Ecto neural progenitor cell (in vitro differentiated cells): ENCODE measurements around the gene TMOD2.

Experiments
- DNase-seq: peaks from one replicate; pipeline ENCODE4 v3.0.0-alpha.2; 2018; ENCODE audit warnings: low spot score

Gene TMOD2

DNA sequence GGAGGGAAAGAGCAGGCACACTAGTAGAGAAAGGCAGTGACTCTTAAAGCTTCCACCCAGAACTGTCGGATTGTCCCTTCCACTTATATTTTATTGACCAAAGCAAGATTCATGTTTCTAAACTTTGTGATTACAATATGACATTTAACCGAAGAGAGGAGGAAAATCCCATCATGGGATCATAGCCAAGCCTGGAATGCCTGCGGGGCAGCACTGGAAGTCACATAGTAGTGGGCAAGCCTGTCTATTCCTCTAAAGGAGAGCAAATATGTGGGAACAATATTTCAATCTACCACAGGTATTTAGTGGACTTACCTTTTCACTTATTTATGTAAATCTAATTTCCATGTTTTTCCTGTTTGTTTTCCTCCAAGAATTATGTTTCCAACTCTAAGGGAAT, 74.3 kb downstream of the TMOD2 start:
- DNase-seq: no peak

DNA sequence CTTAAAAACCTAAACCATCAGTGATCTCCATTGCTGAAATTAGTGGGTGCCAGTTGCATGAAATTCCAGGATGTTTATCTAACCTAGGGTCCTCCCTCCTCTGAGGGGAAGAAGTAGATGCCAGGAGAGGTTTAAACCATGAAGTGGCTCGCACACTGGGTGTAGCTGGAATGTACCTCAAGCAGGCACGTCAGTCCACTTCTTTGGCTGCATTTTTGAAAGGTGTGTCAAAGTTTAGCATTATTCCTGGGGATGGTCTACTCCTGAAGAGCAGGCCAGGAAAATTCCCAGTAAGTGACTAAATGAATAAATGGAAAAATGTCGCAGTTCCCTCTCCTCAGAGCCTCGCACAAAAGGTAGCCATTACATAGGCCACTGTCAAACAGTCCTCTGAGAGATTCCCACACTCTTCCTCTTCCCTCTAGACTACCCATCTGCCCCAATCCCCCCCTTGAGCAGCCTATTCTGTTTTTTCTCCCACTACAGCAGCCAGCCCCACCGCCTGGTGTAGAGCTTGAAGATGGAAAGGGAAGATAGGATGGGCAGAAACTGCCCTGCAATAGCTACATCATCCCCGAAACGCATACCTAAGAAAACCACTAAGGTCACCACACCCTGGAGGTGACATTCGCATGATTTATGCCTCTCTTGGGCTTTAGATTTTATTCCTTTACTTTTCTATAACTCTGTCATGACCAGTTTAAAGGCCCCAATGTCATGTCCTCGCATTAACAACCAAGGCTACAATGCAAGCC, 77.4 kb downstream of the TMOD2 start:
- DNase-seq: no peak

DNA sequence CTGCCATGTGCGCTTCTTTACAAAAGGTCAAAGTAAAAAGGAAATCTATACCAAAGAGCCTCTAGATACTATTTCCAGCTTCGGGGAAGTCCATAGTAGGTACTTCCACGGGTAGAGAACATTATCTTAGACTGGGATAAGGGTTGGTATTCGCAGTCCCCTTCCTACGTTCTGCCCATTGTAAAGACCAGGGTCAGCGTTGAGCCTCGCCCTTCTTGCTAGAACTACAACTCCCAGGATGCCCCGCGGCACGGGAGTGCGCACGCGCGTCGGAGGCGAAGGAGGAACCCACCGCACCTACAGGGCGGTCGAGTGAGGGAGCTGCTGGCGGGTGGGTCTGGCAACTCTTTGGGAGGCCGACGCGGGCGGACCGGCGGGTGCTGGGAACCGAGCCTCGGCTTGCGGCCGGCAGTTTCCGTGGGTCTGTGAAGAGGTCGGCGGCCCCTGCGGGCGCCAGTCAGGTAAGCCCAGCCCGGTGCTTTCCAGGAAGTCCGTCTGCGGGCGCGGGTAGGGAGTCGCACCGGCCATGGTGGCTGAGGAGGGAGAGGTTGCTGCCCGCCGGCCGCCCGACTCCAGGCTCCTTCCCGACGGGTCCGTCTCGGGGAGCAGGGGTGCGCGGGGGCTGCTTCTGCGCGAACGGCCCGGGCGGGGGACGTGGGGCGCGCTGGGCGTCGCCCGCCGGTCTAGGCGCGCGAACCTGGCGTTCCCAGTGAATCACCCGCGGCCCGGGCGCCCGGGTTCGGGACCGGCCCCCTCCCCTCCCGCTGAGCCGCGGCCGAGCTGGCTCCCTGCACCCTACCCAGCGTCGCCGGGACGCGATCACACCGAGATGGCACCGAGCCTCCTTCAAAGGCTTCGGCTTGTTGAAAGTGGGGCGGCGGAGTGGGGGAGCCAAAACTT, 78.2 kb downstream of the TMOD2 start, which contains the start of gene TMOD3:
TMOD3 (plus strand) TSS at position 278 of the 900 bp plus-strand sequence. CDS start 33,232 bp downstream, outside the sequence.
- DNase-seq: peak; percentile 97

DNA sequence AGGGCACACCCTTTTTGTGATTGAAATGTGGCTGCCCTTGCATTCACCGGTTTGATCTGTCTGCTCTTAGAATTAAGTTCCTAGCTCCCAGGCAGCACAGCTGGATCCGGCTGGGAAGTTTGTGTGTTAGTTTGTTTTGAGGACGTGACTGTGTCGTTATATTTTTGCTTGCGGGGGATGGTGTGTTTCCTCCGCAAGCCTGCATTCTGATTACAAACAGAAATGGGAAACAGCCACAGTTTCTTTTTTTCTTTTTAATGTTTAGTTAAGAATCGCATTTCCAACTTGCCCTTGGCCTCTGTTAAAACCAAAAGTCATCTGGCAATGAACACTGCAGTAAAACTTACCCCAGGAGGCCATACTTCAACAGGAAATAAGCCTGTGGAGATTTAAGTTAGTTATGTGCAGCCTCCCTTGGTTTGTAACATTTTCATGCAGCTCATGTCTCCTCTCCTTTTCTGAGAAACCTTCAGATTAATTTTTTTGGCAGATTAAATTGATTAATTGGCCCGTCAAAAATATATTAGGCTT, 78.9 kb downstream of the TMOD2 start:
- no peak for DNase-seq

- DNase-seq: no peak
Observed at GRCh38 chr15:51833772-51834171, 82.4 kb downstream of the TMOD2 start.

DNA sequence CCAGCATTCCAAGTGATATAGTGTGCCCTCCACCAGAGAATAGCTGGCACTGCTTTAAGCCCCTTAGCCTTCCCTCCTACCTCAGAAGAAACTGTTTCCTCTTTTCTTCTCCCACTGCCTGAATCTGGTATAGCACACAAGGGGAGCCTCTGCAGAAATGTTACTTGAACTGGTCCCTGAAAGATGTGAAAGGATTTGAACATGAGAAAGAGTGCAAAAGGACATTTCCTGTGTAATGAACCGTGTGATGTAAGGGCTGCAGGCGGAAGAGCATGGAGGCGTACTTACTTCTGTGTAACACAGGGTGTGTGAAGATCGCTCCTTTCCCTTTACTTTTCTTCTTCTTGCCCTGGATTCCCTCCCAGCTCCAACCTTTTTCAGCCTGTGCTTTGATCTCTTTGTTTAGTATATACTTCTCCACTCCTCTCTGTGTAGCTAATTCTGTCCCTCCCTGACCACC, 86.4 kb downstream of the TMOD2 start:
- no peak for DNase-seq

DNA sequence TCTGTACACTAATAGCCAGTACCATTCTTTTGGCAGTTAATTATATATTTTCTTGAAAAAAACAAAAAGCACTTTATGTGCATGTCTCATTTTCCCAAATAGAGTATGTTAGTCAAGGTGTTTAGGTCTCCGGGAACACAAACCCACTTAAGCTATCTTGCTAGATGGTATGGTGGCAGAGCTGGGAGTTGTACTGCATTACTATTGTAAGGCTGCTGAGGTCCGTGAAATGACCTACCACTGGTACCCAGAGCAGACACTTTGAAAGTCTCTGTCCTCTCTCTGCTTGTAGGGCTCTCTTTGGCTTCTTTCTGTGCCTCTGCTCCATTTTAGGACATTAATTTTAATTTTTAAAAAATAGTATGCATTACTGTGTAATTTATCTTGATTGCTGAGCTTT, 86.9 kb downstream of the TMOD2 start:
- DNase-seq: no peak

- no peak for DNase-seq
Observed at GRCh38 chr15:51840692-51841091, 89.3 kb downstream of the TMOD2 start.

DNA sequence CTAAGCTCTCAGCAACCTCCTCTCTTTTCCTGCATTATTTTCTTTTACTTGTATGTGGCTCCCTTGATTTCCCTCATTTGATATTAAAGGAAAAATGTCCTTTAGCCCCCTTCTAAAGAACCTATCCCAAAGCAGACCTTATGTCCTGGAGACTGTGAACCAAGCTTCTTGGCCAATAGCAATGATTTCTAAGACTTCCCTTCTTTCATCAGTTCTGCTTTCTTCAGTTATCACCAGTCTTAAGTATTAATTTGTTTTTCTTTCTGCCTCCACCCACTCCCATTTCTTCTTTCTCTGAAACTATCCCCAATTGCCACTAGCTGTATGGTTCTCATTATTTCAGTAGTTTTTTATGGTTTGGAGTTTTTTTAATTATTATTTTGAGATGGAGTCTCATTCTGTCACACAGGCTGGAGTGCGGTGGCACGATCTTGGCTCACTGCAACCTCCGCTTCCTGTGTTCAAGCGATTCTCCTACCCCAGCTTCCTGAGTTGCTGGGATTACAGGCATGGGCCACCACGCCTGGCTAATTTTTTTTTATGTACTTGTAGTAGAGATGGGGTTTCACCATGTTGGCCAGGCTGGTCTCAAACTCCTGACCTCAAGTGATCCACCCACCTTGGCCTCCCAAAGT, 90.1 kb downstream of the TMOD2 start:
- no peak for DNase-seq

- DNase-seq: no peak
Observed at GRCh38 chr15:51842265-51842664, 90.9 kb downstream of the TMOD2 start.

DNA sequence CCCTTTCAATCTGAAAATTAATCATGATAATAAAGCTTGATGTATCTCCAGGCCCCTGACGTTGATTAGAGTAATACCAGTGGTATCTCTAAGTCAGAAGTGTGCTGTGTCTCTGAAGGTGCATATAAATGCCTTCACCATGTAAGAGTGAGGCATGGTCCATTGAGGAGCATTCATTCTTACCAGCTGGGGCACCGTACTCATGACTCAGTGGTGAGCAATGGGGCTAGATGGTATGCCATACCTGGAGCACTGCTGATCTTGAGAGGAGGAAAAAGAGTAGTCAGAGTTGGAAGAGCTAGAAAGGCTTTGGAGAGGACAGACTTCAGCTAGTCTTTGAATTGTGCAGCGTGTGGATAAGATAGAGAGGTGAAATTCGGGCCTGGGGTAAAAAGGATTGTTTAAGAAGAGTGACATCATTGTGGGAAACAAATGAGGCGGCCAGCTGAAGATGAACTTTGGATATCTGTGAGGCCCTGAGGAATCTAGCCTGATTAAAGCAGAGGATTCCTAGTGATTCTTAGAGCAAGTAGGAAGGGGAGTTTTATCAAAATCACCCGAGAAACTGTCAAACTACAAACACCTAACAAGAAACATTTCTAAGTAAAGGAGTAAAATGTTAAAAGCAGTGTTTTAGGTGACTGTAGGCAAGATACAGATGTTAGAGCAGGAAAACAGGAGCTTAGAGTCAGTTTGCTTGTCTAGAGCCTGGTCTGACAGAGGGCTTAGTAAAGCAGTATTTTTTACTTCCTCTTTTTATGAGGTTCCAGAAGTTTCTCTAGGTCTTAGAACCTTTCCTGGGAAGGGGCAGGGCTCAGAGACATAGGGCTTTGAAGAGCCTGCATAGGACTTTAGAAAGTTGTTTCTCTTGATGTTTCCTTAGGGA, 91.7 kb downstream of the TMOD2 start:
- DNase-seq: no peak

- no peak for DNase-seq
Observed at GRCh38 chr15:51844747-51845426, 93.5 kb downstream of the TMOD2 start.

- DNase-seq: no peak
Observed at GRCh38 chr15:51846066-51846462, 94.7 kb downstream of the TMOD2 start.

- no peak for DNase-seq
Observed at GRCh38 chr15:51846463-51847230, 95.2 kb downstream of the TMOD2 start.

GRCh38 chr15:51848811-51849210, 97.4 kb downstream of the TMOD2 start:
- DNase-seq: no peak

- DNase-seq: no peak
Observed at GRCh38 chr15:51849860-51850259, 98.5 kb downstream of the TMOD2 start.

- no peak for DNase-seq
Observed at GRCh38 chr15:51853998-51854397, 102.6 kb downstream of the TMOD2 start.

GRCh38 chr15:51855612-51856011, 104.2 kb downstream of the TMOD2 start:
- no peak for DNase-seq

DNA sequence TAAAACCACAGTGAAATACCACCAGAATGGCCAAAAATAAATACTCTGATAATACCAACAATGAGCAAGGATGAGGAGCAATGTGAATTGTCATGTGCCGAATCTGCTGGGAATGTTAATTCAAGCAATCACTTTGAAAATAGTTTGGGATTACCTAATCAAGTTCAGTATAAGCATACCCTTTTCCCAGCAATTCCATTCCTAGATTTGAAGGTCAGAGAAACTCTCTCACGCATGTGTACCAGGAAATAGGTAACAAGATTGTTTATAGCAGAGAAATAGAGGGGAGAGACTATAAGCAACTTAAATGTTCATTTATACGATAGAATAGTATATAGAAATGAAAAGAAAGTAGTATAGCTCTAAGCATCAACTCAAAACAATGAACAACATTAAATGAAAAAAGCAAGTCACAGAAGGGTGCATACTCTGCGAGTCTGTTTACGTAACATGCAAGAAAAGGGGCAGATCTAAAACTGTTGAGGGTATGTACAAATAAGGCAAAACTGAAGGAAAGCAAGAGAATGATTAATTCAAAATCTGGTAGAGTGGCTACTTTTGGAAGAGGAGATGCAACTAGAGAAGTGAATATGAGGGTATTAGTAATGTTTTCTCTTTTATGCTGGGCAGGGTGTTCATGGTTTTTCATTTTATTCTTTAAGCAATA, 105.5 kb downstream of the TMOD2 start:
- DNase-seq: no peak
